Hepatocyte (in vitro differentiated cells): Measurements from ENCODE around the gene ZNF224. TPM values are rescaled to one million over a fixed set of nuclear protein-coding genes. Genes with fewer than 3 reads are reported as not detected.

Experiments
- DNase-seq: peaks from one replicate; pipeline ENCODE4 v3.0.0-alpha.2; 2016; ENCODE audit warnings: low spot score
- H2AFZ ChIP-seq: fragments of 200-600 bp; sonication (generic); 2 replicates; pipeline ENCODE4 v1.6.0; 2016; ENCODE audit warnings: antibody characterized with exemption, mild to moderate bottlenecking
- H3K27ac ChIP-seq: fragments of 200-600 bp; sonication (generic); 2 replicates; pipeline ENCODE4 v1.5.1; 2016; ENCODE audit warnings: mild to moderate bottlenecking
- H3K27me3 ChIP-seq: fragments of 200-600 bp; sonication (generic); 2 replicates; pipeline ENCODE4 v1.6.1; 2016
- H3K36me3 ChIP-seq: fragments of 200-600 bp; sonication (generic); replicated peaks from 2 replicates; pipeline ENCODE4 v1.5.1; 2016; ENCODE audit warnings: low read depth; ENCODE audit not compliant: insufficient read depth
- H3K4me1 ChIP-seq: fragments of 200-600 bp; sonication (generic); 2 replicates; pipeline ENCODE4 v1.5.1; 2016; ENCODE audit warnings: mild to moderate bottlenecking, moderate library complexity; ENCODE audit not compliant: insufficient read depth
- H3K4me2 ChIP-seq: fragments of 200-600 bp; sonication (generic); 2 replicates; pipeline ENCODE4 v1.6.0; 2016
- H3K4me3 ChIP-seq: fragments of 200-600 bp; sonication (generic); 2 replicates; pipeline ENCODE4 v1.5.1; 2016; ENCODE audit warnings: mild to moderate bottlenecking
- H3K79me2 ChIP-seq: fragments of 200-600 bp; sonication (generic); 2 replicates; pipeline ENCODE4 v1.6.0; 2017; ENCODE audit warnings: mild to moderate bottlenecking
- H3K9me2 ChIP-seq: fragments of 200-600 bp; sonication (generic); replicated peaks from 2 replicates; pipeline ENCODE4 v1.6.0; 2017; ENCODE audit warnings: mild to moderate bottlenecking; ENCODE audit not compliant: insufficient read depth
- H3K9me3 ChIP-seq: fragments of 200-600 bp; sonication (generic); 2 replicates; pipeline ENCODE4 v1.5.1; 2016; ENCODE audit warnings: low read depth, mild to moderate bottlenecking
- H4K20me1 ChIP-seq: fragments of 200-600 bp; sonication (generic); 2 replicates; pipeline ENCODE4 v1.6.0; 2016; ENCODE audit warnings: mild to moderate bottlenecking; ENCODE audit not compliant: insufficient read depth, poor library complexity, severe bottlenecking
- EZH2 ChIP-seq: fragments of 200-600 bp; sonication (generic); IDR thresholded peaks from 2 replicates; pipeline ENCODE4 v1.6.1; 2016; ENCODE audit warnings: antibody characterized with exemption, mild to moderate bottlenecking, borderline replicate concordance
- EZH2phosphoT487 ChIP-seq: fragments of 200-600 bp; sonication (generic); IDR thresholded peaks from one replicate; pipeline ENCODE4 v1.6.1; 2018; ENCODE audit warnings: antibody characterized with exemption, mild to moderate bottlenecking, low read depth, moderate library complexity; ENCODE audit not compliant: unreplicated experiment, severe bottlenecking
- WGBS: methylation state at CpG from one replicate; pipeline ENCODE4 v1.1.6; 2016; ENCODE audit warnings: low lambda C conversion rate; ENCODE audit errors: missing lambda C conversion rate; 5-methylcytosine and 5-hydroxymethylcytosine counted together
- polyA plus RNA-seq: library from polyadenylated mRNA; unstranded; fragments of >200 nt; fragmentation: Nextera tagmentation; extraction: Ambion mirVana; gene quantifications from 2 replicates; pipeline ENCODE4 v1.2.1, GENCODE V29; 2016
- total RNA-seq: library from RNA; depleted of rRNA; stranded (reverse); fragments of >200 nt; gene quantifications from 2 replicates; pipeline ENCODE4 v1.2.3, GENCODE V29; 2014
- TF ChIP-seq, protein P1 (sequence below): fragments of 200-600 bp; sonication (generic); IDR thresholded peaks from 2 replicates; pipeline ENCODE4 v1.5.1; 2016; ENCODE audit warnings: antibody characterized with exemption, mild to moderate bottlenecking; ENCODE audit not compliant: poor library complexity

The ZNF224 gene
- total RNA-seq: 24.8 and 25.9 TPM in 2 replicates
- polyA plus RNA-seq: 17.6 and 20.8 TPM in 2 replicates

GRCh38 chr19:44093931-44094765 is at the start of gene ZNF224:
Gene ZNF224, plus strand, starts transcription at chr19:44094361. Its CDS starts 3,513 bp downstream, at chr19:44097874.
- peak; percentile 95 for DNase-seq
- Histone ChIP-seq H3K36me3 (no peaks in the 10 kb centered on the region), H3K27ac (peak within 1 kb of the TSS; percentile 78), H4K20me1 (no peaks in the 10 kb centered on the region), H3K79me2 (peaks cover 39% of the 10 kb centered on the region), H3K4me1 (no peaks in the 10 kb centered on the region), H3K4me2 (peak within 1 kb of the TSS; percentile 83), H3K4me3 (peak within 1 kb of the TSS; percentile 80), H3K9me3 (no peaks in the 10 kb centered on the region), H3K9me2 (no peaks in the 10 kb centered on the region), H2AFZ (peak within 1 kb of the TSS; percentile 89), H3K27me3 (no peaks in the 10 kb centered on the region)
- TF ChIP-seq EZH2: no peak
- TF ChIP-seq, protein P1, sequence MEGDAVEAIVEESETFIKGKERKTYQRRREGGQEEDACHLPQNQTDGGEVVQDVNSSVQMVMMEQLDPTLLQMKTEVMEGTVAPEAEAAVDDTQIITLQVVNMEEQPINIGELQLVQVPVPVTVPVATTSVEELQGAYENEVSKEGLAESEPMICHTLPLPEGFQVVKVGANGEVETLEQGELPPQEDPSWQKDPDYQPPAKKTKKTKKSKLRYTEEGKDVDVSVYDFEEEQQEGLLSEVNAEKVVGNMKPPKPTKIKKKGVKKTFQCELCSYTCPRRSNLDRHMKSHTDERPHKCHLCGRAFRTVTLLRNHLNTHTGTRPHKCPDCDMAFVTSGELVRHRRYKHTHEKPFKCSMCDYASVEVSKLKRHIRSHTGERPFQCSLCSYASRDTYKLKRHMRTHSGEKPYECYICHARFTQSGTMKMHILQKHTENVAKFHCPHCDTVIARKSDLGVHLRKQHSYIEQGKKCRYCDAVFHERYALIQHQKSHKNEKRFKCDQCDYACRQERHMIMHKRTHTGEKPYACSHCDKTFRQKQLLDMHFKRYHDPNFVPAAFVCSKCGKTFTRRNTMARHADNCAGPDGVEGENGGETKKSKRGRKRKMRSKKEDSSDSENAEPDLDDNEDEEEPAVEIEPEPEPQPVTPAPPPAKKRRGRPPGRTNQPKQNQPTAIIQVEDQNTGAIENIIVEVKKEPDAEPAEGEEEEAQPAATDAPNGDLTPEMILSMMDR: no peak
- no peak for TF ChIP-seq EZH2phosphoT487
- WGBS: under 1% methylated on average over 50 of the region's 50 CpGs

- no peaks in the 10 kb centered on the region for H4K20me1 ChIP-seq
- peaks cover 23% of the 10 kb centered on the region for H3K79me2 ChIP-seq
- H3K4me2 ChIP-seq: peak overlapping the region; percentile 74
- no peaks in the 10 kb centered on the region for H3K4me1 ChIP-seq
- H3K9me3 ChIP-seq: no peaks in the 10 kb centered on the region
- peak overlapping the region; percentile 91 for H2AFZ ChIP-seq
- peak overlapping the region; percentile 17 for H3K4me3 ChIP-seq
- no peaks in the 10 kb centered on the region for H3K9me2 ChIP-seq
- H3K27me3 ChIP-seq: no peaks in the 10 kb centered on the region
- 80% methylated on average over 21 of the region's 21 CpGs for WGBS
- no peak for DNase-seq
- H3K27ac ChIP-seq: peak overlapping the region; percentile 31
- no peak for TF ChIP-seq EZH2phosphoT487
- TF ChIP-seq, protein P1: no peak
- TF ChIP-seq EZH2: no peak
- H3K36me3 ChIP-seq: no peaks in the 10 kb centered on the region
Measured at GRCh38 chr19:44050740-44051649, 43.2 kb upstream of the ZNF224 start.

DNA sequence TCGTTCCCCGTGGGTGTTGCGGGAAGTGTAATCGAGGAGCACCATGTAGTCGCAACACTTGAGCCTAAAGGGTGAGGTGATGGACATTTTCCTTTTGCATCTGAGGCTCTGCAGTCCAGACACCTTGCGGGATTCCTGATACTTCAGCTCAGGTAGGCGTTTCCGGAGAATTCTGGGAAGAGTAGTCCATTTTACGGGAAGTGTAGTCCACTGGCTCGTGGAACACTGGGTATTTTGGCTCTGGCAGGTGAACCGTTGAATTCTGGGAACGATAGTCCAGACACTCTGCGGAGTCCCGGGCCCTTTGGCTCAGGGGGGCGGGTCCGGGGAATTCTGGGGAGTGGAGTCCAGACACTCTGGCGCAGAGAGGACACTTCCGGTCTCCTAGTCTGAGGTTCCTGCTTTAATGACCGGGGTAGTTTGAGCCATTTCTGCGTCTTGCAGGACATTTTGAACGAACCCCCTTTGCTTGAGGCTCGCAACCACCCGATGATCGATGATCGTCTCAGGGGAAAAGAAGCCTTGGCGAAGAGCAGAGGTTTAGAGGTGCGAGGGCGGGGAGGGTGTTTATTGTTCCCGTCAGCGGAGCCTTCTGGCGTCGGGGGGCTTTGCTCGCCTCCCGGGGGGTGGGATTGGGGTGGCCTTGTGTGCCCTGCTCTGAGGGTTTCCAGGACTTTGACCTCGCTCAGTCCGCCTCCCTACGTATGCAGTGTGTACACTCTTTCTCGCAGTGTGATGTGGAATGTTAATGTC is 42.3 kb upstream of the ZNF224 start, which contains the start of gene ZNF223:
Gene ZNF223 (plus strand): TSS at position 387 of the 753 bp plus-strand sequence. CDS start 3,141 bp downstream, outside the sequence.
- peak; percentile 96 for DNase-seq
- no peaks in the 10 kb centered on the region for H3K9me3 ChIP-seq
- no peaks in the 10 kb centered on the region for H3K36me3 ChIP-seq
- H3K79me2 ChIP-seq: peaks cover 23% of the 10 kb centered on the region
- H3K4me2 ChIP-seq: peak within 1 kb of the TSS; percentile 81
- peak within 1 kb of the TSS; percentile 84 for H3K27ac ChIP-seq
- H3K4me1 ChIP-seq: no peaks in the 10 kb centered on the region
- TF ChIP-seq EZH2 (no peak), EZH2phosphoT487 (no peak)
- TF ChIP-seq, protein P1: no peak
- H2AFZ ChIP-seq: peak within 1 kb of the TSS; percentile 91
- H3K27me3 ChIP-seq: no peaks in the 10 kb centered on the region
- no peaks in the 10 kb centered on the region for H4K20me1 ChIP-seq
- peak within 1 kb of the TSS; percentile 21 for H3K4me3 ChIP-seq
- WGBS: 1% methylated on average over 32 of the region's 38 CpGs
- H3K9me2 ChIP-seq: no peaks in the 10 kb centered on the region
